ENCODE results near the gene MAGEA9. TPM values are rescaled to one million over a fixed set of nuclear protein-coding genes. Genes with fewer than 3 reads are reported as not detected.

Gene MAGEA9
- total and polyA plus RNA-seq, 2 donors (not counting 3 experiments of a cell fraction or from before 2014, with no cell fraction given): not detected

DNA sequence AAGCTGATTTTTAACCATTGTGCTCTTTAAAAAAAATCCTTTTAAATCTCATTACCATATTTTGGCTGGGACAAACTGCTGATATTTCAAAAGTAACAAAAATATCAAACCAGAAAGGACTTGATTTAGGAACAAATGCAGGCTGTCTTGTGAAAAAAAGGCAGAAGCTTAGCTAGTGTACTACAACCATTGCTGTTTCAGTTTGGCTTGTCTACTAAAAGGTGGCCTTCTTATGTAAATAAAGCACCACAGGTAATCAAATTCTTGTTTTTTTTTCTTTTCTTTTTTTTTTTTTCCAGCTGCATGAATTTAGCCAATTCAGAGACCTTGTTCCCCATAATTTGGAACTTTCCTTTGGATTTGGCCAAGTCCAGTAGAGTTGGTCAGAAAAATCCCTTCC, 55.4 kb downstream of the MAGEA9 start:
- no peak overlapping the region for H3K4me3 ChIP-seq (replicated peaks in 1 of 3; ENCODE audit: insufficient read depth in 1 of 3, low read depth in 1 of 3, low read length in 3 of 3)
- H3K9ac ChIP-seq (replicated peaks; ENCODE audit: extremely low read depth, insufficient read depth, low read length): no peak overlapping the region
- no peak for TF ChIP-seq POLR2AphosphoS5 (IDR thresholded peaks at IDR 0.05; ENCODE audit: insufficient read depth, low read depth, low read length)
- TF ChIP-seq MYC (IDR thresholded peaks at IDR 0.05; ENCODE audit: low read depth, low read length): no peak
- no peak for TF ChIP-seq EZH2 (IDR thresholded peaks at IDR 0.05; ENCODE audit: borderline replicate concordance, low read depth, low read length, severe bottlenecking)
- no peak for TF ChIP-seq POLR2A (IDR thresholded peaks at IDR 0.05; ENCODE audit: low read depth, low read length)
- no peak for TF ChIP-seq JUN (IDR thresholded peaks at IDR 0.05; ENCODE audit: borderline replicate concordance, insufficient read depth, insufficient read length, low read depth)
- H3K4me1 ChIP-seq (ENCODE audit: control insufficient read depth, extremely low read depth, insufficient read depth, low read length): no peaks in the 10 kb centered on the region
- no peak overlapping the region for H3K27ac ChIP-seq (ENCODE audit: insufficient read depth, low read depth, low read length)
- no peaks in the 10 kb centered on the region for H3K9me3 ChIP-seq (replicated peaks; ENCODE audit: control insufficient read depth, insufficient read depth, low read length)
- H3K4me2 ChIP-seq (ENCODE audit: insufficient read depth, low read length): no peak overlapping the region
- H3K27me3 ChIP-seq (ENCODE audit: control insufficient read depth in 2 of 2, insufficient read depth in 2 of 2, low read length in 2 of 2): no peaks in the 10 kb centered on the region
- DNase-seq (ENCODE audit: low read depth, low spot score) (no peak), FAIRE-seq (no peak)
- no peaks in the 10 kb centered on the region for H3K9me1 ChIP-seq (replicated peaks; ENCODE audit: control insufficient read depth, extremely low read depth, insufficient read depth, low read length)
- intact Hi-C loops (cut with micrococcal nuclease): no loop called here
- CTCF ChIA-PET: no interaction called here
- no peaks in the 10 kb centered on the region for H3K36me3 ChIP-seq (ENCODE audit: control insufficient read depth in 2 of 2, extremely low read depth in 1 of 2, insufficient read depth in 2 of 2, low read length in 2 of 2)
- POLR2A ChIA-PET: no interaction called here
- no peak overlapping the region for H2AFZ ChIP-seq (ENCODE audit: low read depth, low read length)
- no peaks in the 10 kb centered on the region for H4K20me1 ChIP-seq (replicated peaks; ENCODE audit: control insufficient read depth, extremely low read depth, insufficient read depth, low read length)
- H3K79me2 ChIP-seq (ENCODE audit: control insufficient read depth, insufficient read depth, low read length): no peaks in the 10 kb centered on the region
- dilution Hi-C loops (cut with MboI; ENCODE audit: extremely low pct_ligation_motif_present, low sequenced_read_pairs): no loop called here
- BruUV-seq (replicated peaks): no TSS peak

Small RNAs within 50 kb of the gene (small RNA-seq; reads per million reads assigned to genes)
- gene AC244098.1 (ENCODE audit: insufficient read depth, insufficient read length, low read depth, low replicate concordance) (not detected), gene AC244098.2 (ENCODE audit: insufficient read depth, insufficient read length, low read depth, low replicate concordance) (not detected), gene AC244098.3 (ENCODE audit: insufficient read depth, insufficient read length, low read depth, low replicate concordance) (not detected)

Other genes with a start within 250 kb of the MAGEA9 start
- 17.5 and 24.6 TPM in 2 replicates for gene EOLA1, start 240.9 kb upstream of the MAGEA9 start, total RNA-seq
- gene EOLA1, start 240.9 kb upstream of the MAGEA9 start, polyA plus RNA-seq: 11.2 and 12.5 TPM in 2 replicates
- not detected in 2 replicates for gene HSFX3, start 232.0 kb upstream of the MAGEA9 start, total RNA-seq
- not detected in 2 replicates for gene HSFX3, start 232.0 kb upstream of the MAGEA9 start, polyA plus RNA-seq
- not detected in 2 replicates for gene MAGEA9B, start 194.5 kb upstream of the MAGEA9 start, total RNA-seq
- gene MAGEA9B, start 194.5 kb upstream of the MAGEA9 start, polyA plus RNA-seq: not detected in 2 replicates
- gene HSFX2, start 186.6 kb upstream of the MAGEA9 start, total RNA-seq: 0.55 TPM in 1 of 2 replicates, not detected in the other
- 0.11 and 0.86 TPM in 2 replicates for gene HSFX2, start 186.6 kb upstream of the MAGEA9 start, polyA plus RNA-seq
- 16.9 and 18.0 TPM in 2 replicates for gene TMEM185A, start 150.1 kb upstream of the MAGEA9 start, total RNA-seq
- 29.4 and 29.7 TPM in 2 replicates for gene TMEM185A, start 150.1 kb upstream of the MAGEA9 start, polyA plus RNA-seq
- not detected in 2 replicates for gene MAGEA11, start 69.9 kb upstream of the MAGEA9 start, total RNA-seq
- gene MAGEA11, start 69.9 kb upstream of the MAGEA9 start, polyA plus RNA-seq: not detected in 2 replicates
- 0.53 and 0.88 TPM in 2 replicates for gene HSFX1, start 7.9 kb upstream of the MAGEA9 start, total RNA-seq
- gene HSFX1, start 7.9 kb upstream of the MAGEA9 start, polyA plus RNA-seq: 0.41 and 0.68 TPM in 2 replicates
- gene MAGEA8, start 99.3 kb downstream of the MAGEA9 start, total RNA-seq: not detected in 2 replicates
- not detected in 2 replicates for gene MAGEA8, start 99.3 kb downstream of the MAGEA9 start, polyA plus RNA-seq
- gene HSFX4, start 147.6 kb downstream of the MAGEA9 start, total RNA-seq: not detected in 2 replicates
- gene HSFX4, start 147.6 kb downstream of the MAGEA9 start, polyA plus RNA-seq: not detected in 2 replicates
- 24.3 and 35.5 TPM in 2 replicates for gene EOLA2, start 156.6 kb downstream of the MAGEA9 start, total RNA-seq
- 28.2 and 33.0 TPM in 2 replicates for gene EOLA2, start 156.6 kb downstream of the MAGEA9 start, polyA plus RNA-seq

Data from endothelial cell of umbilical vein (primary cell).